HG03571 (cell line): ENCODE measurements around the gene NBEAL2.
A peak's percentile ranks its signal among the peaks of the same experiment; 100 is the strongest.

ENCODE experiments used
- ATAC-seq: cut with Tn5 transposase; IDR thresholded peaks from one replicate; pipeline ENCODE4 v1.9.1; 2021; ENCODE audit not compliant: unreplicated experiment

NBEAL2 gene

GRCh38 chr3:46986782-46987310 lies 7.4 kb downstream of the NBEAL2 start:
- ATAC-seq, result no peak

- ATAC-seq, result no peak
Measured at GRCh38 chr3:46987319-46987742, 7.9 kb downstream of the NBEAL2 start.

- ATAC-seq, result peak; percentile 63
Measured at GRCh38 chr3:46987743-46988401, 8.4 kb downstream of the NBEAL2 start.

GRCh38 chr3:46988616-46989015 lies 9.2 kb downstream of the NBEAL2 start:
- ATAC-seq, result no peak

- ATAC-seq, result no peak
Measured at GRCh38 chr3:46989146-46989810, 9.8 kb downstream of the NBEAL2 start.

- peak; percentile 33 for ATAC-seq
Measured at GRCh38 chr3:46990573-46991374, 11.3 kb downstream of the NBEAL2 start.

- ATAC-seq, result no peak
Measured at GRCh38 chr3:46991406-46992165, 12.1 kb downstream of the NBEAL2 start.

GRCh38 chr3:46992231-46992630 lies 12.8 kb downstream of the NBEAL2 start:
- ATAC-seq, result no peak

- ATAC-seq, result no peak
Measured at GRCh38 chr3:46993292-46993691, 13.8 kb downstream of the NBEAL2 start.

- ATAC-seq, result no peak
Measured at GRCh38 chr3:46993986-46994385, 14.5 kb downstream of the NBEAL2 start.

- ATAC-seq, result no peak
Measured at GRCh38 chr3:46994801-46995731, 15.6 kb downstream of the NBEAL2 start.

- no peak for ATAC-seq
Measured at GRCh38 chr3:46995901-46996562, 16.6 kb downstream of the NBEAL2 start.

GRCh38 chr3:46996689-46997452 lies 17.4 kb downstream of the NBEAL2 start:
- no peak for ATAC-seq

GRCh38 chr3:46997453-46998091 lies 18.1 kb downstream of the NBEAL2 start:
- ATAC-seq, result no peak

- no peak for ATAC-seq
Measured at GRCh38 chr3:46998121-46998851, 18.8 kb downstream of the NBEAL2 start.

- no peak for ATAC-seq
Measured at GRCh38 chr3:46998852-46999515, 19.5 kb downstream of the NBEAL2 start.
